ENCODE data around the gene TRIM67. TPM values are rescaled to one million over a fixed set of nuclear protein-coding genes. Genes with fewer than 3 reads are reported as not detected.

TRIM67 gene
- total RNA-seq, 1 donor from 2014 or later, result not detected

DNA sequence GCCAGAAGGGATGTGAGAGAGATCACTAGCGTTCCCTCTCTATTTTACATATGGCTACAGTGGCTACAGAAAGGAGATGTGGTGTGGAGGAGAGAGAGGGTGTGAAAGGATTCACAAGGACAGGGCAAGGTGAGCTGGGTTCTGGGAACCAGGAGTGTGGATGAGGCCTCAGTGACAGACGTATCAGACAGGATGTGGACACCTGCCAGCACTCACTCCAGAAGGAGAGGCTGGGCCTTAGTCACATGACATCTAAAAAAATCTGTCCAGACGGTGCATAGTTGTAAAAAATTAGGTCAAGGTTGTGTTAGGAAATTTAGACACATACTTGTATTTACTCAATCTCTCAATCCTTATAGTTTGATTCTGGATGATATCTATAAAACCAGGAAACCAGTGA lies 10.6 kb downstream of the TRIM67 start:
- no peak overlapping the region for H3K4me3 ChIP-seq

DNA sequence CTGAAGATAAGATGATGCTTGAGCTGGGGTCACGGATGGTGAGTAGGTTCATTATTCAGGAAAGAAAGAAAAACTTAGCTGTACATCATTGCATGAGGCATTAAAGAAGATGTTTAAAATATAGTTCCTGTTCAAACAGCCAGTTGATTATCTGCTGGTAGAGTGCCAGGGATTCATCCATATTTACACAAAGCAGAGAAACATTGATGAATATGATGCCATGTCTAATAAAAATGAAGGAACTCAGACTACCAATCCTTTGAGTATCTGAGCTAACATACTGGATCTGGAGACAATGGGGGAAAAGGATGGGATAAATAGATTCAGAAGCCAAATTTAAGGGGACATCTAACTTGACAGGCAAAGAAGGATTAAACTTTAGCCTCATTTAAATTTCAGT lies 14.6 kb downstream of the TRIM67 start:
- Histone ChIP-seq H3K27me3 (no peaks in the 10 kb centered on the region), H3K4me3 (no peak overlapping the region), H3K9me3 (no peaks in the 10 kb centered on the region), H3K27ac (no peak overlapping the region), H3K36me3 (no peaks in the 10 kb centered on the region), H3K4me1 (no peaks in the 10 kb centered on the region)
- intact Hi-C loops (cut with DNase I), result no loop called here
- DNase-seq (ENCODE audit: low spot score in 2 of 2), result no peak
- TF ChIP-seq, protein P1, sequence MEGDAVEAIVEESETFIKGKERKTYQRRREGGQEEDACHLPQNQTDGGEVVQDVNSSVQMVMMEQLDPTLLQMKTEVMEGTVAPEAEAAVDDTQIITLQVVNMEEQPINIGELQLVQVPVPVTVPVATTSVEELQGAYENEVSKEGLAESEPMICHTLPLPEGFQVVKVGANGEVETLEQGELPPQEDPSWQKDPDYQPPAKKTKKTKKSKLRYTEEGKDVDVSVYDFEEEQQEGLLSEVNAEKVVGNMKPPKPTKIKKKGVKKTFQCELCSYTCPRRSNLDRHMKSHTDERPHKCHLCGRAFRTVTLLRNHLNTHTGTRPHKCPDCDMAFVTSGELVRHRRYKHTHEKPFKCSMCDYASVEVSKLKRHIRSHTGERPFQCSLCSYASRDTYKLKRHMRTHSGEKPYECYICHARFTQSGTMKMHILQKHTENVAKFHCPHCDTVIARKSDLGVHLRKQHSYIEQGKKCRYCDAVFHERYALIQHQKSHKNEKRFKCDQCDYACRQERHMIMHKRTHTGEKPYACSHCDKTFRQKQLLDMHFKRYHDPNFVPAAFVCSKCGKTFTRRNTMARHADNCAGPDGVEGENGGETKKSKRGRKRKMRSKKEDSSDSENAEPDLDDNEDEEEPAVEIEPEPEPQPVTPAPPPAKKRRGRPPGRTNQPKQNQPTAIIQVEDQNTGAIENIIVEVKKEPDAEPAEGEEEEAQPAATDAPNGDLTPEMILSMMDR (IDR thresholded peaks at IDR 0.05), result no peak

More for the DNA sequence above, 10.6 kb downstream of the TRIM67 start:
- Histone ChIP-seq H3K27ac (no peak overlapping the region), H3K36me3 (no peaks in the 10 kb centered on the region), H3K9me3 (no peaks in the 10 kb centered on the region), H3K4me1 (no peaks in the 10 kb centered on the region), H3K27me3 (no peaks in the 10 kb centered on the region)
- no peak for DNase-seq (ENCODE audit: low spot score in 2 of 2)
- TF ChIP-seq, protein P1 (IDR thresholded peaks at IDR 0.05), result no peak
- intact Hi-C loops (cut with DNase I), result no loop called here

DNA sequence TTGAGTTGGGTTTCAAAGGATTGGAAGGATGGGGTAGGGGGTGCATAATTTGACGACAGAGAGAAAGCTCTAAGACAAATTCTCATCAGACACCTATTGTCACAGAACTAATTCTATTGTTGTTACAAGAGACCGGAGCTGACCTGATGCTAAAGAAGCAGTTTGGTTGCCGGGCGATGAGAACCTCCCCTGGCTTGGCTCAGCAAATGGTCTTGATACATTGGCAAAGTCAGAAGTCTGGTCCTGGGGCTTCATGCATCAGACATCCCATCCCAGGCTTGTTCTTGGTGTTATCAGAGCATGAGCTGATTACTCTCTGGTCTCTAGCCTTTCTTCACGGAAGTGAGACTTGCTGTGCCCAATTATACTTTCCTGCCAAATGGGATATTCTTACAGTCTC lies 15.4 kb downstream of the TRIM67 start:
- DNase-seq (ENCODE audit: low spot score in 2 of 2), result no peak
- Histone ChIP-seq H3K27ac (no peak overlapping the region), H3K9me3 (no peaks in the 10 kb centered on the region), H3K4me3 (no peak overlapping the region), H3K4me1 (no peaks in the 10 kb centered on the region), H3K27me3 (no peaks in the 10 kb centered on the region), H3K36me3 (no peaks in the 10 kb centered on the region)
- intact Hi-C loops (cut with DNase I), result no loop called here
- TF ChIP-seq, protein P1 (IDR thresholded peaks at IDR 0.05), result no peak

DNA sequence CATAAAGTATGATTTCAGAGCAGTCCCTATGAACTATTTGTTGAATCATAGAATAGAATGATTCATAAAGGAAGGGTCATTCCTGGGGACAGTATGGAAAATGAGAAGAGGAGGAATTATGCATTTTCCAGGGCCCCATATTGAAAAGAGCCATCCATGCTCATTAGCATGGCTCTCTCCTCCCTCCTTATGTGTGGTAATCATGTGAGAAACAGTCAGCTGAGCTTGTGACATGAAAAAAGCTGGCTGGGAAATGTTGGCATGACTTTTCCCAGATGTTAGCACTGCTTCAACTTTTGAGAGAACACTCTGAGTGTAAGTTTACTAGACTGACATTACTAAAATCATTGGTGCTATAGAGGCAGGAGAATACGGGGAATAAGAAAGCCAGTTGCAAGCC lies 16.1 kb downstream of the TRIM67 start:
- intact Hi-C loops (cut with DNase I), result no loop called here
- H3K27ac ChIP-seq, result no peak overlapping the region
- H3K9me3 ChIP-seq, result no peaks in the 10 kb centered on the region
- DNase-seq (ENCODE audit: low spot score in 2 of 2), result no peak
- no peaks in the 10 kb centered on the region for H3K4me1 ChIP-seq
- TF ChIP-seq, protein P1 (IDR thresholded peaks at IDR 0.05), result no peak
- H3K27me3 ChIP-seq, result no peaks in the 10 kb centered on the region
- H3K4me3 ChIP-seq, result no peak overlapping the region
- no peaks in the 10 kb centered on the region for H3K36me3 ChIP-seq

DNA sequence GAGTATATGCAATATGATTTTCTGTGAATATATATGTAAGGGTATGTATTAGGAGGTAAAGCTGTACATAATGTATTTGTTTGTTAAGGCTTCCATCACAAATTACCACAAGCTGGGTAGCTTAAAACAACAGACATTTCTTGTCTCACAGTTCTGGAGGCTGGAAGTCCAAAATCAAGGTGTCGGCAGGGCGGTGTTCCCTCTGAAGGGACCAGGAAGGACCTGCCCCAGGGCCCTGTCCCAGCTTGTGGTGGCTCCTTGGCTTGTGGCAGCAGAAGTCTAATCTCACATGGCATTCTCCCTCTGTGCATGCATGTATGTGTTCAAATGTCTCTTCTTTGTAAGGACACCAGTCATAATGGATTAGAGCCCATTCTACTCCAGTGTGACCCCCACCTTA lies 17.1 kb downstream of the TRIM67 start:
- no peaks in the 10 kb centered on the region for H3K27me3 ChIP-seq
- TF ChIP-seq, protein P1 (IDR thresholded peaks at IDR 0.05), result no peak
- H3K27ac ChIP-seq, result no peak overlapping the region
- H3K36me3 ChIP-seq, result no peaks in the 10 kb centered on the region
- no peaks in the 10 kb centered on the region for H3K4me1 ChIP-seq
- no peaks in the 10 kb centered on the region for H3K9me3 ChIP-seq
- H3K4me3 ChIP-seq, result no peak overlapping the region
- intact Hi-C loops (cut with DNase I), result no loop called here
- no peak for DNase-seq (ENCODE audit: low spot score in 2 of 2)

DNA sequence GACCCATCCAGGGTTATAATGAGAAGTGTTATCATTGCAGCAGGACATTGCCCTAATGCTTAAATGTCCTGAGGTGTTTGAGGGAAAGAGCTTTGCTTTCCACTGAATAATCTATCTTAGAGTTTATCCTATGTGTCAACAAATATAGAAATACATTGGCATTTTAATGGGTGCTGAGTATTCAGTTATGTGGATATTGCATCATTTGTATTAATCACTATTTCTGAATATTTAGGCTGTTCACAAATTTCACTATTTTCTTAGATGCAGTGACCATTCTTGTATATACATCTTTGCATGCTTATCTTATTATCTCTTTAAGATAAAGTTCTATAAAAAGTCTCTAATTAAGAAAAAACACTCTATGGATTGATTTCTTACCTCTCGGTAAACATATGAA lies 18.2 kb downstream of the TRIM67 start:
- no peaks in the 10 kb centered on the region for H3K36me3 ChIP-seq
- H3K4me1 ChIP-seq, result no peaks in the 10 kb centered on the region
- no peak overlapping the region for H3K4me3 ChIP-seq
- intact Hi-C loops (cut with DNase I), result no loop called here
- no peaks in the 10 kb centered on the region for H3K27me3 ChIP-seq
- no peak for DNase-seq (ENCODE audit: low spot score in 2 of 2)
- no peaks in the 10 kb centered on the region for H3K9me3 ChIP-seq
- TF ChIP-seq, protein P1 (IDR thresholded peaks at IDR 0.05), result no peak
- no peak overlapping the region for H3K27ac ChIP-seq
